Spleen (tissue), 11 donors: ENCODE data around the gene PRKCB. TPM values are rescaled to one million over a fixed set of nuclear protein-coding genes. Genes with fewer than 3 reads are reported as not detected.
A peak's percentile ranks its signal among the peaks of the same experiment; 100 is the strongest.

Source experiments
- DNase-seq: peaks from one replicate; pipeline ENCODE4 v3.0.0-alpha.2; 2020
- H3K27ac ChIP-seq, 8 donors: fragments of 200-600 bp; sonication (generic) in 7 of 8; 1 replicate in 4 of 8; 2 replicates in 4 of 8; pipeline versions ENCODE4 v1.5.0 to v1.8.0; 2016 to 2021; ENCODE audit warnings: inconsistent platforms in 4 of 8, mild to moderate bottlenecking in 4 of 8, moderate library complexity in 1 of 8
- H3K27me3 ChIP-seq, 7 donors: fragments of 200-600 bp; sonication (generic) in 6 of 7; replicated peaks in 1 of 7; 1 replicate in 4 of 7; 2 replicates in 3 of 7; pipeline versions ENCODE4 v1.5.0 to v1.8.0; 2016 to 2021; ENCODE audit warnings: inconsistent platforms in 3 of 7, mild to moderate bottlenecking in 1 of 7
- H3K36me3 ChIP-seq, 6 donors: fragments of 200-600 bp; sonication (generic) in 5 of 6; 1 replicate in 4 of 6; 2 replicates in 2 of 6; pipeline versions ENCODE4 v1.5.0 to v1.8.0; 2016 to 2021; ENCODE audit warnings: inconsistent platforms in 2 of 6
- H3K4me1 ChIP-seq, 6 donors: fragments of 200-600 bp; sonication (generic) in 5 of 6; 1 replicate in 3 of 6; 2 replicates in 3 of 6; pipeline versions ENCODE4 v1.5.0 to v1.8.0; 2016 to 2021; ENCODE audit warnings: inconsistent platforms in 3 of 6
- H3K4me3 ChIP-seq, 8 donors: fragments of 200-600 bp; sonication (generic) in 7 of 8; 1 replicate in 4 of 8; 2 replicates in 4 of 8; pipeline versions ENCODE4 v1.5.0 to v1.8.0; 2016 to 2021; ENCODE audit warnings: inconsistent platforms in 4 of 8, mild to moderate bottlenecking in 4 of 8, moderate library complexity in 2 of 8
- H3K9me3 ChIP-seq, 8 donors: fragments of 200-600 bp; sonication (generic) in 7 of 8; 1 replicate in 4 of 8; 2 replicates in 4 of 8; pipeline versions ENCODE4 v1.5.0 to v1.8.0; 2016 to 2021; ENCODE audit warnings: inconsistent platforms in 4 of 8
- CTCF ChIP-seq, 11 experiments: fragments of 200-600 bp in 7 of 11; fragments of 450-650 bp in 4 of 11; sonication (generic) in 4 of 11; IDR thresholded peaks in 8 of 11; conservative IDR thresholded peaks in 3 of 11; 1 replicate in 7 of 11; 2 replicates in 4 of 11; pipeline versions ENCODE4 v1.4.0 to v1.8.0; 2016 to 2021; ENCODE audit warnings: antibody characterized with exemption in 11 of 11, inconsistent platforms in 4 of 11, mild to moderate bottlenecking in 1 of 11
- POLR2A ChIP-seq, 3 donors: fragments of 450-650 bp; IDR thresholded peaks; one replicate each; pipeline ENCODE4 v1.5.1; 2017; ENCODE audit warnings: antibody characterized with exemption in 3 of 3, mild to moderate bottlenecking in 1 of 3
- POLR2AphosphoS5 ChIP-seq, 3 donors: sonication (generic); formaldehyde crosslinking; IDR thresholded peaks; one replicate each; pipeline ENCODE4 v1.5.1; 2017; ENCODE audit warnings: antibody characterized with exemption in 3 of 3
- WGBS, 5 donors: extraction: QIAGEN DNeasy Blood & Tissue Kit in 3 of 5; methylation state at CpG; one replicate each; pipeline versions ENCODE4 v1.1.5 to v1.1.7; 2013 to 2018; 5-methylcytosine and 5-hydroxymethylcytosine counted together
- intact Hi-C: fragments of 100-400 bp; cut with DNase I; formaldehyde crosslinking; loops from one replicate; pipeline ENCODE4 v1.15.0; 2023; ENCODE audit warnings: low total_unique reads
- polyA plus RNA-seq, 3 donors: library from polyadenylated mRNA; stranded (reverse); fragments of 200-250 nt; gene quantifications; one replicate each; pipeline ENCODE4 v1.2.1, GENCODE V29; 2013
- total RNA-seq, 7 donors: library from RNA; depleted of rRNA in 3 of 7; stranded (reverse); fragments of >200 nt in 3 of 7; fragmentation: NEBNext Ultra II Directional in 4 of 7; extraction: Animal tissue kit (Norgen Biotek cat#: 25700) in 4 of 7; gene quantifications; one replicate each; pipeline versions ENCODE4 v1.1.0 to v1.2.1, GENCODE V29; 2016 to 2021
- donor health status: healthy with polysubstance abuse.
- donor health status: DM: no; HTN: no; CAD: no; lungs with moderate emphysema.
- donor health status: DM: no; HTN: no; CAD: no.
- donor health status: Bipolar disorder and iron deficiency.
- donor health status: healthy.
- donor health status: DM: no; HTN: no; CAD: no.
- donor health status: DM: yes; HTN: yes; CAD: no.

PRKCB gene
- total and polyA plus RNA-seq, 10 donors, result 33.8 to 284 (median 182) TPM

GRCh38 chr16:24141917-24142316, 306.1 kb downstream of the PRKCB start:
- intact Hi-C loops, result no loop called here
- H3K4me1 ChIP-seq, result no peaks in the 10 kb centered on the region
- H3K4me3 ChIP-seq, result no peak overlapping the region
- peaks cover 0 to 94% (median 9%) of the 10 kb centered on the region in 6 donors for H3K36me3 ChIP-seq
- no peak for TF ChIP-seq POLR2AphosphoS5 (IDR thresholded peaks at IDR 0.05)
- H3K27ac ChIP-seq, result no peak overlapping the region
- WGBS, 5 donors, result 91 to 95% (median 94%) methylated on average over 2 of the region's 2 CpGs
- no peak for DNase-seq
- H3K9me3 ChIP-seq, result no peaks in the 10 kb centered on the region
- H3K27me3 ChIP-seq, result no peaks in the 10 kb centered on the region

- Histone ChIP-seq H3K27ac (no peak overlapping the region), H3K9me3 (no peaks in the 10 kb centered on the region), H3K27me3 (no peaks in the 10 kb centered on the region), H3K4me3 (no peak overlapping the region), H3K4me1 (peaks cover 0 to 20% (median 0%) of the 10 kb centered on the region in 6 donors), H3K36me3 (peaks cover 0 to 85% (median 7%) of the 10 kb centered on the region in 6 donors)
- DNase-seq, result no peak
- intact Hi-C loops, result no loop called here
- 90 to 95% (median 93%) methylated on average over 3 of the region's 3 CpGs for WGBS, 5 donors
- TF ChIP-seq POLR2AphosphoS5 (IDR thresholded peaks at IDR 0.05), result no peak
- TF ChIP-seq CTCF (IDR thresholded peaks at IDR 0.05 in 8 of 11, conservative IDR thresholded peaks at IDR 0.05 in 3 of 11), result no peak
- TF ChIP-seq POLR2A (IDR thresholded peaks at IDR 0.05), result no peak
These were observed 310.1 kb downstream of the PRKCB start for GRCh38 chr16:24145927-24146326.

GRCh38 chr16:24146518-24146917, 310.7 kb downstream of the PRKCB start:
- intact Hi-C loops, result no loop called here
- no peak for DNase-seq
- Histone ChIP-seq H3K4me3 (no peak overlapping the region), H3K27me3 (no peaks in the 10 kb centered on the region), H3K27ac (no peak overlapping the region), H3K9me3 (no peaks in the 10 kb centered on the region), H3K36me3 (peaks cover 0 to 79% (median 7%) of the 10 kb centered on the region in 6 donors), H3K4me1 (peaks cover 0 to 26% (median 2%) of the 10 kb centered on the region in 6 donors)
- WGBS, 5 donors, result 80 to 94% (median 91%) methylated on average over 7 of the region's 7 CpGs
- TF ChIP-seq CTCF (IDR thresholded peaks at IDR 0.05 in 8 of 11, conservative IDR thresholded peaks at IDR 0.05 in 3 of 11), result no peak
- no peak for TF ChIP-seq POLR2AphosphoS5 (IDR thresholded peaks at IDR 0.05)
- TF ChIP-seq POLR2A (IDR thresholded peaks at IDR 0.05), result no peak

GRCh38 chr16:24149102-24149501, 313.3 kb downstream of the PRKCB start:
- Histone ChIP-seq H3K27ac (peak overlapping the region in 3 of 8 donors; percentile 4 to 26 (median 17)), H3K36me3 (peaks cover 0 to 78% (median 4%) of the 10 kb centered on the region in 6 donors), H3K27me3 (no peaks in the 10 kb centered on the region), H3K4me1 (peaks cover 0 to 34% (median 2%) of the 10 kb centered on the region in 6 donors), H3K4me3 (no peak overlapping the region), H3K9me3 (no peaks in the 10 kb centered on the region)
- no peak for DNase-seq
- TF ChIP-seq POLR2AphosphoS5 (IDR thresholded peaks at IDR 0.05) (no peak), POLR2A (IDR thresholded peaks at IDR 0.05) (no peak), CTCF (IDR thresholded peaks at IDR 0.05 in 8 of 11, conservative IDR thresholded peaks at IDR 0.05 in 3 of 11) (no peak)
- WGBS, 5 donors, result 74 to 83% (median 80%) methylated on average over 3 of the region's 3 CpGs
- intact Hi-C loops, result no loop called here

GRCh38 chr16:24150282-24150681, 314.5 kb downstream of the PRKCB start:
- no peak overlapping the region for H3K27ac ChIP-seq
- no peak overlapping the region for H3K4me3 ChIP-seq
- peaks cover 0 to 78% (median 16%) of the 10 kb centered on the region in 6 donors for H3K36me3 ChIP-seq
- intact Hi-C loops, result no loop called here
- 73 to 96% (median 90%) methylated on average over 2 of the region's 2 CpGs for WGBS, 5 donors
- H3K9me3 ChIP-seq, result no peaks in the 10 kb centered on the region
- TF ChIP-seq CTCF (IDR thresholded peaks at IDR 0.05 in 8 of 11, conservative IDR thresholded peaks at IDR 0.05 in 3 of 11), result no peak
- no peak for TF ChIP-seq POLR2AphosphoS5 (IDR thresholded peaks at IDR 0.05)
- TF ChIP-seq POLR2A (IDR thresholded peaks at IDR 0.05), result no peak
- H3K4me1 ChIP-seq, result peaks cover 0 to 34% (median 2%) of the 10 kb centered on the region in 6 donors
- H3K27me3 ChIP-seq, result no peaks in the 10 kb centered on the region
- DNase-seq, result no peak
